ENCODE data around the gene KIAA0825. TPM values are rescaled to one million over a fixed set of nuclear protein-coding genes. Genes with fewer than 3 reads are reported as not detected.

Gene KIAA0825, protein sequence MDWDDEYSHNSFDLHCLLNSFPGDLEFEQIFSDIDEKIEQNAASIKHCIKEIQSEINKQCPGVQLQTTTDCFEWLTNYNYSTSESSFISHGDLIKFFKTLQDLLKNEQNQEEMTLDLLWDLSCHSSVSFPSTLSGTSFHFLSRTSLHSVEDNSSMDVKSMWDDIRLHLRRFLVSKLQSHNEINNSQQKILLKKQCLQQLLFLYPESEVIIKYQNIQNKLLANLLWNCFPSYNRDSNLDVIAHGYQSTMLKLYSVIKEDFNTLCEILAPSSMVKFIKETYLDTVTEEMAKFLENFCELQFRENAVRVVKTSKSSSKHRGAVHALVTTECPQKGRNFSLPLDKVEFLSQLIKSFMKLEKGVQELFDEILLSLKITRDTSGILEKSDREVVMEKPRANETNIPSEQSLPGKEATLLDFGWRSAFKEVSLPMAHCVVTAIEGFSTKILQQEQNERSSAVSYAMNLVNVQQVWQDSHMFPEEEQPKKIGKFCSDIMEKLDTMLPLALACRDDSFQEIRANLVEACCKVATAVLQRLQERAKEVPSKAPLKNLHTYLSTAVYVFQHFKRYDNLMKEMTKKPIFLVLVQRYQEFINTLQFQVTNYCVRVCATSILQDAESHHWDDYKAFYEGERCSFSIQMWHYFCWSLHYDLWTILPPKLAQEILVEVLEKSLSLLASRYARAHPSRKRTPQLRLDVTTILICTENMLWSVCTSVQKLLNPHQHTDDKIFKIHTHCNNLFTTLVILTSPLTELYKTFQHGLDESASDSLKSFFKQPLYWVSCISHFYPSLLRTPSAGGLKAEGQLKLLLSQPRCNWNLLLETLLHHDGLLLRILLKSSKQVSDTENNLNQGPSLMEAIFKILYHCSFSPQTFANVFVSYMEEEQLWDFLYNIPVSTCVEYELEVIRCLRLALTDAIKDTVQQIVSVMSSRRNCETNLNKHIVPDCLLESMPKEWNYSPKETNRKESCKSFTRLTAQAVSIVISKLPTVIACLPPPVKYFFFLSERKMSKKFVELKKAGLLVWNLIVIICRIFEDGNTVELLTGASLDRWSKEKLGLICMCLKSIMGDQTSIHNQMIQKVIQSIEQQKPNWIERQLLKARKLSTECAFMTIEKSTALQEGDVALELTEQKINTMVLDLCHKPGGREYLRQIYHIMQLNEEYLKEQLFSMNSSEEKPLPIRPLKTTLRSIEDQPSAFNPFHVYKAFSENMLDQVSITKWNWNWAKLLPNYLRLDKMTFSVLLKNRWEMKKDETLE (N-terminal part only)
- 0.17 and 0.56 TPM in 2 replicates for total RNA-seq (2014; rRNA removed; shearing (Covaris generic))
- polyA plus RNA-seq (2015; cell fraction: cytosol; rRNA removed): 0.36 and 0.62 TPM in 2 replicates
- 0.51 and 0.85 TPM in 2 replicates for polyA plus RNA-seq (2015; cell fraction: nucleus; rRNA removed)

- DNase-seq (ENCODE audit: low read depth): peak; percentile 90
Measured at GRCh38 chr5:94618493-94619328, at the start of gene KIAA0825, which contains the start of gene SLF1. Gene KIAA0825 (minus strand): TSS chr5:94618604. CDS start chr5:94537126, 81,478 bp downstream. Gene SLF1 (plus strand): TSS chr5:94618669. CDS start chr5:94628811, 10,142 bp downstream.

DNA sequence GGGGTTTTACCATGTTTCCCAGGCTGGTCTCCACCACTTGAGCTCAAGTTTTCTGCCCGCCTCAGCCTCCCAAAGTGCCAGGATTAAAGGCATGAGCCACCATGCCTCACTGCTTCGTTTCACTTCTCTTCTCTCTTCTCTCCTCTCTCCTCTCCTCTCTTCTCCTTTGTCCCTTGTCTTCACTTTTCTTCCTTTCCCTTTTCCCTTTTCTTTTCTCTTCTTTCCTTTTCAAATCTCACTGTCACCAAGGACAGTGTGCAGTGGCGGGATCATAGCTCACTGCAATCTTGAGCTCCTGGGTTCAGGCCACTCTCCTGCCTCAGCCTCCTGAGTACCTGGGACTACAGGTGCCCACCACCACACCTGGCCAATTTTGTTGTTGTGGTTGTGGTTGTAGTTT lies 49.5 kb upstream of the KIAA0825 start:
- no peak for DNase-seq (ENCODE audit: low read depth)

DNA sequence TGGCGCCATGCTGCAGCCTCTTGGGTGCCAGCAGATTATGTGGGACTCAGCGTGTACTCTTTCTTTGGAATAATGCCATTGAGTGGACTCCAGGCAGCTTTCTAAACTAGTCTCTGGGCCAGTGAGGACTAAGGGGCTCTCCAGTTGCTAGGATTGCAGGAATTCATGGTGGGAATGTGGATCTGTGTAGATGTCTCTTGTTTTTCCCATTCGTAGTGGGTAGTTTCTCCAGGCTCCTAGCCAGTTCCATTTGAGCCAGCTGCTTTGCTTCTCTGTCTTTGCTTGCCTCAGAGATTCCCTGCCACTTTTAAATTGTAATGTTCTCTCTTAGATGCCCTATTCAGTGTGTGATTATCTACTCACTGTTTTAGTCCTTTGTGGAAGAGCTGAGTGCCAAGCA lies 42.7 kb upstream of the KIAA0825 start:
- DNase-seq (ENCODE audit: low read depth): no peak

DNA sequence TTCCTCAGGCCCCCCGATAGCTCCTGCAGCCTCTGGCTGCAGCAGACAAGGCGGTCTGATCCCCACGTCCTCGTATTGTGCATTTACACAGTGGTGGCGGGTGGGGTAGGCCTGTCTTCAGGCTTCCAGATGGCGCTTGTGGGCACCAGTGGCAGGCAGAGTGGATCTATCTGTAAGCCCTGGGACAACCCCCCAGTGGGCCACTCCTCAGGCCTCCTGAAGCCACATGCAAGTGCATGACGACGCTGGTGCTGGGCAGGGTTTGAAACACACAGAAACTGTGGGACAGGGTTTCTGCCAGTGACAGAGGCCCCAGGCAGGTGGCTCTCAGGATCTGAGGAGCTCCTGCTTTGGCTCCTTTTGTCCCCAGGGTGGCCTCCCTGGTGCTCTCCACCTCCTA lies 42.1 kb upstream of the KIAA0825 start:
- DNase-seq (ENCODE audit: low read depth): no peak

GRCh38 chr5:94658272-94658671 lies 39.9 kb upstream of the KIAA0825 start:
- no peak for DNase-seq (ENCODE audit: low read depth)

- DNase-seq (ENCODE audit: low read depth): no peak
Measured at GRCh38 chr5:94649874-94650273, 31.5 kb upstream of the KIAA0825 start.

DNA sequence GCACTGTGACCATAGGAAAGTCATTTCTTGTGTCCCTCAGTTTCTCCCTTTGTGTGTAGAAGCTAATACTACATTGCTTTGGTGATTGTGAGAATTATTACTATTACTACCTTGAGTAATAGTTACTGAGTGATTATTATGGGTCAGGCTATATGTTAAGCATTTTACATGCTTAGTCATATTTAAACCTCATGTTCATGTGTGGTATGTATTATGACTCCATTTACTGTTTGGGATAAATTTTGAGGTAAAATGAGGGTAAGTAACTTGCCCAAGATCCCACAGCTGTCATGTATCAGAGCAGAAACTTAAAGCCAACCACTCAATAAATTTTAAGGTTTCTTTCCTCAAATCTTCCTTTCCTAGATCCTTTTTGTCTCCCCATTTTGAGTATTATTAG lies 28.4 kb upstream of the KIAA0825 start:
- no peak for DNase-seq (ENCODE audit: low read depth)

GRCh38 chr5:94645053-94645452 lies 26.6 kb upstream of the KIAA0825 start:
- DNase-seq (ENCODE audit: low read depth): no peak

GRCh38 chr5:94640176-94640575 lies 21.8 kb upstream of the KIAA0825 start:
- DNase-seq (ENCODE audit: low read depth): no peak

DNA sequence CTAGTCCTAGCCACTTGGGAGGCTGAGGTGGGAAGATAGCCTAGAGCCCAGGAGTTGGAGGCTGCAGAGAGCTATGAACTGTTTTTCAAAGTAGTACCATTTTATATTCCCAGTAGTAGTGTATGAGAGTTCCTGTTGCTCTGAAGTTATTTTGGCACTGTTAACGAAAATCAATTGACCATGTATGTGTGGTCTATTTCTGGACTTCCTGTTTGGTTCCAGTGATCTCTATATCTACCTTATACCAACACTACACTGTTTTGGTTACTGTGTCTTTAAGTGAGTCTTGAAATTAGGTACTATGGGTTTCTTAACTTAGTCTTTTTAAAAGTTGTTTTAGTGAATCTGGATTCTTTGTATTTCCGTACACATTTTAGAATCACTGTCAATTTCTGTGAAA lies 13.6 kb upstream of the KIAA0825 start:
- no peak for DNase-seq (ENCODE audit: low read depth)

DNA sequence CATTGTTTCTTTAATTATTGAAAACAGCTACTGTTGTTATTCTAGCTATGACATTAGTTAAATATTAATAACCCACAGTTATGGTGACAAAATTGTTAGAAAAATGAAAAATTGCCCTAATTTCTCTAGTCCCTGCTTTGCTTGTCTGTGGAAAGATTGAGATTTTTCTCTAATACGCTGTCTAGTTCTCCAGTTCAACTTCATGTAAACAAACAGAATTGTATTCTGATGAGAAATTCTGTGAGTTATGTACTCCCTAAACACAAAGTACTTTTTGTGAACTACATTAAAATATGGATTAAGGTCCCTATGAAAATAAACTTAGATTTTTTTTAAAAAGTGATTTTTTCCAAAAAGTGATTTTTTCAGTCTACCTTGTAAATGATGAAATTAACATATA lies 8.8 kb upstream of the KIAA0825 start:
- no peak for DNase-seq (ENCODE audit: low read depth)

GRCh38 chr5:94623877-94624276 lies 5.5 kb upstream of the KIAA0825 start:
- no peak for DNase-seq (ENCODE audit: low read depth)

GRCh38 chr5:94623011-94623410 lies 4.6 kb upstream of the KIAA0825 start:
- no peak for DNase-seq (ENCODE audit: low read depth)

GRCh38 chr5:94621763-94622162 lies 3.4 kb upstream of the KIAA0825 start:
- DNase-seq (ENCODE audit: low read depth): no peak

GRCh38 chr5:94620256-94620655 lies 1.9 kb upstream of the KIAA0825 start:
- no peak for DNase-seq (ENCODE audit: low read depth)

DNA sequence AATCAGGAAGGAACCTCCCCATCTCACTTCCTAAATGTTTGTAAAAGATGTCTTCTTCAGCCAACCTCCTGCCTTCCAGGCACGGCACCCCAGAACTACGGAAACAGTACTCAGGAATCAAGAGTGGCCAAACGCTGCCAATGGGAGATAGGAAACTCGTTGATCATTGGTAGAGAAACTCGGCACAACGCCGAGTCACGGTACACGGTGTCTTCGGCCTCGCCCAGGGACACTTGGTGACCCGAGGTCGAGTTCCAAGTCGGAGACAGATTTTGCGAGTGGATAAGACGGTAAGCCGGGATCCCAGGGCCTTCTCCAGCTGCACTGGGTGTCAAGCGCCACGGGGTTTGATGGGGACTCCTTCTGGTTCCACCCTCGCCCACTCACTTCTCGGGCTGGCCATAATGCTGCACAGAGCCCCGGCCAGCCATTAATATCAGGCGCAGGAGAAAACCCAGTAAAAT lies 343 bp downstream of the KIAA0825 start:
- peak; percentile 70 for DNase-seq (ENCODE audit: low read depth)

GRCh38 chr5:94615862-94616261 lies 2.5 kb downstream of the KIAA0825 start:
- no peak for DNase-seq (ENCODE audit: low read depth)

- no peak for DNase-seq (ENCODE audit: low read depth)
Measured at GRCh38 chr5:94614156-94614805, 4.1 kb downstream of the KIAA0825 start.

DNA sequence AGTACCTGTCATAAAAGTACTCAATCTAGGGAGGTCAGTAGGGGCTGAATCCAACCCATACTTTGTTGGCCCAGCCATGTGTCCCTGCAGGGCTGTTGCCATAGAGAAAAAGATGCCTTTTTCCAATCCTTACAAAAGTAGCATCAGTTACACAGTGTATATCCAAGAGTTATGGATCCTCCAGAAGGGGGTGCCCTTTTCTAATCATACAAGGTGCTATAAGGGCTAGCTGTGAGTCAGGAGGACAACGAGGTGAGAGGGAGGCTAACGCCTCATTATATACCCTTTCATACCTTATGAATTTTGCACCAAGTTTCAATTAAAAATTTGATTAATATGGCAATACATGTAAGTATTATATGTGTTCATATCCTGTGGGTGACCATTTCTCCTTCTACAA lies 4.8 kb downstream of the KIAA0825 start:
- DNase-seq (ENCODE audit: low read depth): no peak

All from HT1080 (cell line).